DMS 273 treated with DMSO at 0.1 percent for 48 hours (cell line): ENCODE results near the gene KDM4E.

Experiments
- DNase-seq: peaks from one replicate; lab custom pipeline; 2025; lab: John Stamatoyannopoulos, UW

KDM4E gene

DNA sequence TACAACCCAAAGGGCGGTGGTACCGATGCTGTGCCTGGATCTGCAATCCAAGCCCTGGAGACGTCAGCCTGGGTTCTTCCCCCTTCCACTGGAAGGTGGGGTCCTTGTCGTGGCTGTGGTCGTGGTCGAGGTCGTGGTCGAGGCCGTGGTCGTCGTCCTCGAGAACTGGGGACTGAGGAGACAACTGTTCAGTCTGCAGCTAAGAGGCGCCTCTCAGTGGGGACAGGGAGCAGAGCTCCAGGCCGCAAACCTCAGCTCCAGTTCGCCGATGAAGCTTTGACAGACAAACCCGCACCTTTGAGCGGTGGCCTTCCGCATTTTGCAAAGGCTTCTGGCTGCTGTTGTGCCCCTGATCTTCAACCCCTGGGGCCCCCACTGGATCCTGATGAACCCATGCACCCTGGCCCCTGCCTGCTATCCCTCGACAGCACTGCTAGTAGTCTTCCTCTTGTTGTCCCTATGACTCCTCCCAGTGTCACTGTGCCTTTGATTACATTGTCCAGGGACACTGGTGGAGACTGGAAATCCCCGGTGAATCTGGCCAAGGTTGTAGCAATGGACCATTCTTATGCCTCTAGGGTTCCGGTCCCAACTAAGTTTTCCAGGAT is 25.6 kb downstream of the KDM4E start:
- no peak for DNase-seq

DNA sequence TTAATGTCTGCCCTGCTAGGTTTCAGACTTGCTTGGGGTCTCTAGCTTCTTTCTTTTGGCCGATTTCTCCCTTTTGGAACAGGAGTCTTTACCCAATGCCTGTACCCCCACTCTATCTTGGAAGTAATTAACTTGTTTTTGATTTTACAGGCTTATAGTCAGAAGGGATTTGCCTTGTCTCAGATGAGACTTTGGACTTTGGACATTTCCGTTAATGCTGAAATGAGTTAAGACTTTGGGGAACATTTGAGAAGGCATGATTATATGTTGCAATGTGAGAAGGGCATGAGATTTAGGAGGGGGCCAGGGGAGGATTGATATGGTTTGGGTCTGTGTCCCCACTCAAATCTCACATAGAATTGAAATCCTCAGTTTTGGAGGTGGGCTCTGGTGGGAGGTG is 29.3 kb downstream of the KDM4E start:
- no peak for DNase-seq

DNA sequence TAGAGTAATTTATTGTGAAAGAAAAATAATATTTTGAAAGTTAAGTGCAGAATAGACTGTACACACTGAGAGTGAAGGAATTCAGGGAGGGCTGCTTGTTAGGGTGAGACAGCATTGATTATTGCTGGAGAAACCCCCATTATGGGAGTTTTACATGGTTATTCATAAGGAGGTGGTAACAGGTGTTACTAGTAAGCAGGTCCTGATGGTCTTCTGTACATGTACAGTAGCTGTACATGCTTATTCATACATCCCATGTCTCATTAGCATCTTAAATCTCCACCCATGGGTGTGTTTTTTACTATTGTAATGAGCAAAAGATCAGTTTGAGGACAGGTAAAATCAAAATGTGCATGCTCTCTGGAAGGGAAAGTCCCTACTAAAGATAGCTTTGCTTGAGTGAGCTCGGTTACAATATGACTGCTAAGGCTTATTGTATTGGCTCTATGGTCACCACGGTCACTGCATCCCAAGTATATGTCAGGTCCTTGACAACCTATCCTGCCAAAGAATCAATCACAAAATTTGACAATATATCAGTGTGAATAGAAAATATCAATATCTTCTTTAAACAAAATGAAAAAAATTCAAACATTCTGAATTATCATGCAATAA is 30.3 kb downstream of the KDM4E start:
- DNase-seq = no peak

DNA sequence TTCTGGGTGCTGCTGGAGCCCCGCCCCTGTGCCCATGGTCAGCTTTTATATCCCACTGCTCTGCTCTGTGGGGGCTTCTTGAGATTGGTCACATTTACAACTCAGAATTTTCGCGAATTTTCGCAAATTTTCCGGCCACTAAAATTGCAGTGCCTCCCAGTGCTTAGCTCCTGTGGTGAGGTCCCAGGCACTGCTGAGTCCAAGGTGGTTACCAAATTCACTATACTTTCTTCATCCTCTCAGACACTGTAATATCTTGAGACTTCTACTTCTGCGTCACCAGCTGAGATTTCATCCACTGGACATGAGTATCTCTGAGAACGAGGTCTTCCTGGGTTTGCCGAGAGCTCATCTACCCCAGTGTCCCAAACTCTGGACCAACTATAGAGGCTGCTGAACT is 32.9 kb downstream of the KDM4E start:
- no peak for DNase-seq

DNA sequence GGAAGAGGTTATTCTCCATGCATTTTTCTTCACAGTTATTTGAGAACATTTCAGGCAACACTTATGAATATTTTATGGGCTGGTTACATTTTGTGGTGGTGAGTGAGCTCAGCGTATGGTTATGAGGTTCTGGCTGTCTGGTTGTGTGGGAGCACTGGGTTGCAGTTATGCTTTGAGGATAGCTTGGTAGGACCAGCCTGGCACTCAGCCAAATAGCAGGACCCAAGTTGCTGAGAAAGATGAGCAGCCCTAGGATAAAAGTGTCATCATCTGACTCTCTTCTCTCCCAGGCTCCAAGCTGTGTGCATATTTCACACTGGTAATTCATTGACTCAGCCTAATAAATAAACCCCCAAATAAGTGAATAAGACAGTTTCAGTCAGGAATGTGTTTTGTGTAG is 33.6 kb downstream of the KDM4E start:
- DNase-seq = no peak

DNA sequence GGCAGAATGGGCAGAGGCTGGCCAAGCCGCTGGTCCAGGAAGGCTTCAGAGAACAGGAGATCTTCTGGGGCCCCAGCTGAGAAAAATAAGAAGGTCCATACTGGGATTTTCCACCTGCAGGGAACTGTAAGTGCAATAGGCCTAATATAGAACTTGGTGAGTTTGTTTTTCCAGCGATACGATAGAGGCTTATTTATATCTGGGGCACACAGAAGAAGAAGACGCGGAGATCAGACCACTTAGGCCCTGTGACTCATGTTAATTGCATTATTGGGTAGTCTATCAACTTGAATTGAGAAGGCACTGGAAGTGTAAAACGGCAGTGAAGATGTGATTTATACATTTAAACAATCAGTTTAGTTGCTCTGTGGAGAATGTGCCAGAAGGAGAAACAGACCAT is 34.0 kb downstream of the KDM4E start:
- DNase-seq = no peak

DNA sequence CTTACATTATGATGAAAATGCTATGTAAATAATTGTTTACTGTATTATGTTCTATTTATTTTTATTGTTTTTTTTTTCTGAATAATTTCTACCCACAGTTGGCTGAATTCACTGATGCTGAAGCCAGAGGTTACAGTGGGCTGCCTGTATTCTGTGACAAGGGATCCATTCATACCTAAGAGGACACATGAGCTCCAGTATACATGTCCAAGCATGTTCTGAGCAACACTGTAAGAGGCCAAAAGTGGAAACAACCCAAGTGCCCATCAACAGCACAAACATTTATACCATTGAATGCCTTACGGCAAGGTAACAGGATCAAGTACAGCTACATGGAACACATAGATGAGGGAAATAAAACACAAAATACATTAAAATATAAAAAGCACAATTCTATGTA is 40.3 kb downstream of the KDM4E start:
- DNase-seq = no peak

DNA sequence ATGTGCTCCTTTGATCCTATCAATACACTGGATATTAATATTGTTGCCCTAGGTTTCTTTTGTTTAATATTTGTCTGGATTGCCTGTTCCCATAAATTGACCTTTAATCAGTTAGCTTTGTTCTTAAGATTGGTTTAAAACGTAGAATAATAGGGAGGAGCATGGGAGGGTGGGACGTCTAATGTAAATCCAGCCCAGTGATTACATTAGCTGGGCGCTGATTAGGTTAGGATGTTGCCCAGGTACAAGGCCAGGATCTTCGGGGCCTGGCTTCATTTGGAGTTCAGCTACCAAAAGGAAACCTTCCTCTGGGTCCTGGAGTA is 41.6 kb downstream of the KDM4E start, which contains the start of gene SRSF8:
Gene SRSF8 (plus strand): TSS at position 204 of the 323 bp plus-strand sequence. CDS start 308 bp downstream, outside the sequence.
- no peak for DNase-seq

DNA sequence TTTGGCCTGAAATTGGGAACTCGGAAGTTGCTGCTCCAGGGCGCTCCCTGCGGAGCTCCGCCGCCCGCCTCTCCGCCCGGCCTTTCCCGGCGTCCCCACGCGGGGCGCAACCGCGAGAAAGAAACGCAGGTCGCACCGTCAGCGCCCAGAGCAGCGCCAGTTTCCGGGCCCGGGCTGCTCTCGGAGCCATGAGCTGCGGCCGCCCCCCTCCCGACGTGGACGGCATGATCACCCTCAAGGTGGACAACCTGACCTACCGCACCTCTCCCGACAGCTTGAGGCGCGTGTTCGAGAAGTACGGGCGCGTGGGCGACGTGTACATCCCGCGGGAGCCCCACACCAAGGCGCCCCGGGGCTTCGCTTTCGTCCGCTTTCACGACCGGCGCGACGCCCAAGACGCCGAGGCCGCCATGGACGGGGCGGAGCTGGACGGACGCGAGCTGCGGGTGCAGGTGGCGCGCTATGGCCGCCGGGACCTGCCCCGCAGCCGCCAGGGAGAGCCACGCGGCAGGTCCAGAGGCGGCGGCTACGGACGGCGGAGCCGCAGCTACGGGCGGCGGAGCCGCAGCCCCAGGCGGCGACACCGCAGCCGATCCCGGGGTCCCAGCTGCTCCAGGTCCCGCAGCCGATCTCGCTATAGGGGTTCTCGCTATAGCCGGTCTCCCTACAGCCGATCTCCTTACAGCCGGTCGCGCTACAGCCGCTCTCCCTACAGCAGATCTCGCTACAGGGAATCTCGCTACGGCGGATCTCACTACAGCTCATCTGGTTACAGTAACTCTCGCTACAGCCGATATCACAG is 42.2 kb downstream of the KDM4E start:
- peak; percentile 47 for DNase-seq

DNA sequence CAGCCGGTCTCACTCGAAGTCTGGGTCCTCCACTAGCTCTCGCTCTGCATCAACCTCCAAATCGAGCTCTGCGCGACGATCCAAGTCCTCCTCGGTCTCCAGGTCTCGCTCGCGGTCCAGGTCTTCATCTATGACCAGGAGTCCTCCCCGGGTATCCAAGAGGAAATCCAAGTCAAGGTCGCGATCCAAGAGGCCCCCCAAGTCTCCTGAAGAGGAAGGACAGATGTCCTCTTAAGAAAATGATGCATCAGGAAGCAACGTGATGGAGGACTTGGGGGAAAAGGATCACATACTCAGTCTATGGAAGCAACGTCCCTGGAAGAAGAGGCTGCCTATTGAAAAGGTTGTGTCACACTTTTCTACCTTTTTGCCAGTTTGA is 42.8 kb downstream of the KDM4E start:
- peak; percentile 12 for DNase-seq

DNA sequence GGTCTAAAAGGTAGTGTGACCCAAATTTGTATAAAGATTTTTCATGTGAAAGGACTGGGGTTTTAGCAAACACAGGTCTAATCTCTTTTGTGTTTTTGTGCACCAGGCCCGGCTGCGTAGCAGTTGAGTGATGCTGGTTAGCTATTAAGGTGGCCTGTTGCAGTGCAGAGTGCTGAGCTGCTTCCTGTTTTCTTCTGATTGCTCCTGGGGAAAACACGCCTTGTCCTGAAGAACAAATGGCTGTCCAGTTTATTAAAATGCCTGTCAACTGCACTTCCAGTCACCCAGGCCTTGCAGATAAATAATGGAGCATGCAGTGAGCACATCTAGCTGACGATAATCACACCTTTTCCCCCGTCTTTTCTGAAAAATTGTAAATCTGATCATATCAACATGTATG is 43.5 kb downstream of the KDM4E start:
- peak; percentile 89 for DNase-seq

DNA sequence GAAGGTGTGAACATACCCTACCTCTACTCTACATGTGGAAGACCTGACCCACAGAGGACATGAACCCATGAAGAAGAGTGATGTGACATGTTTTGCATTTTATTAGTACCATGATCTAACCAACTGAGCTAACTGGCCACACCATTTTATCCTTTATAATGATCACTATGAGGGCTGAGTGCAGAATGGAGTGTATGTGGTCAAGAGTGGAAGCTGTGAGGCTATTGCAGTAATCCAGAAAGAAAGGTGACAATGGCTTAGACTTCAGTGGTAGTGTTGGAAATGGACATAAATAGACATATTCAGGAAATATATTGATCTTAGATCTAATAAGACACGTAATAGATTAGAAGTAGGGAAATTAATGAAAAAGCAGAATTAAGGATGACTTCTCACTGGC is 45.4 kb downstream of the KDM4E start:
- DNase-seq = no peak

DNA sequence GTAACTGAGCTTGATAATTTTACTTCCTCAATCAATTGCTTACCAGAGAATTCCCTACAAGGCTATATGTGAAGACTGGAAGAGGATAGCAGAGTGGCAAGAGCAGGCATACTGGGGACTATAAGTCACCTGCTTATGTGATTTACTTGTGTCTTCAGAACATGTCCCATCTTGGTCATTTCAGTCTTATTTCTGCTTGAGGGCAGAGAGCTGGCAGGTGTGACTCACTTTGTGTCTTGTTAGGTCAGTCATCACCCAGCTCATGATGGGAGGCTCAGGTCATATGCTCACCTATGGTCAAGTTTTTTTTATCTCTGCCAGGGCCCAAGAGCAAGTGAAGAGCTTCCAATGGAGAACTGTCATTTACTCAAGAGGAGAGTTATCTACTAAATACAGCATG is 47.9 kb downstream of the KDM4E start:
- no peak for DNase-seq

DNA sequence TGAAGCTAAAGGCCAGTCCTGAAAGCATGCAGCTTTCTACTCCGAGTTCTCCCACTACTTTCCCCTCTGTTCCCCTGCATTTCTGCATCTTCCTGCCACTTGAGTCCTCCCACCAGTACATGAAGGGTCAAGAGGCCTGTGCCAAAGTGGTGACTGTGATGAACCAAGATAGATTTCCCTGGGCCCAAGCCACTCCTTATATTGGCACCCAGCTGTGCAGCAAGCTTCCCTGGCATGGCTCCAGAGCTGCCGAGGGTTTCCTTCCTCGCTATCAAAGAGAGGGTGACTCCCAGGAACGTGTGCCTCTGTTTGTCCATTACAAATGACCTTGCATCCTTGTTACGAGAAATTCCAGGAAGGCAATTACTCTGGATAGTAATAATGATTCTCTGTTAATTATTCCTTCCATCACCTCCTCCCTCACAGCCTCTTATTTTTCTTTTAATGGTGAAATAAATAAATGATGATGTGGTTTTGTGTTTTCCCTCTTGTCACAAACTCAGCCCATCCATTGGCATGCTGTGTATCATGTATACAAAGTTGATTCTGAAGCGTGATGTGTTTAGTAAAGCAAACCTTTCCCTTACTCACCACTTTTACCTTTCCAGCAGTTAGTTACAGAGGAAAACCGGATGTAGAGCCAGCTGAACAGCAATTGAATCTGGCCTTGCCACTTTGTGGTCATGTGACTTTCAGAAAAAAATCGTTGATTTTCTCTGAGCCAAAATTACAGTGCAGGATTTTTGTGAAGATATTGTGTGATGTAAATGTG is 49.9 kb downstream of the KDM4E start:
- no peak for DNase-seq

DNA sequence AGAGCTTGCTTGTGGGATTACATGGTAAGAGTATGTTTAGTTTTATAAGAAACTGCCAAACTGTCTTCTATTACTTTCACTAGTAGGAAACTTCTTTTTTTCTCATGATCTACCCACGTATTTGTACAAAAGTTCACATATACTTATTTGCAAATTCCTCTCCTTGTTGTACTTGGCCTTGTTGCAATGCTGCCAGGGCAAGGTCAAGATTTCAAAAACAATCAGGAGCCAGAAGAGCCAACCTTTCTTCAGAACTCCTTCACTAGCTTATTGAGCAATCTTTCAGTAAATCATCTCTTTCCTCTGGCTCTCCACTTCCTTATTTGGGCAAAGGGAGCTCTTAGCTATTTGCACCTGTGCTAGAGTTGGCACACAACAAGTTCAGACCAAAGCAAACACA is 51.4 kb downstream of the KDM4E start:
- no peak for DNase-seq

DNA sequence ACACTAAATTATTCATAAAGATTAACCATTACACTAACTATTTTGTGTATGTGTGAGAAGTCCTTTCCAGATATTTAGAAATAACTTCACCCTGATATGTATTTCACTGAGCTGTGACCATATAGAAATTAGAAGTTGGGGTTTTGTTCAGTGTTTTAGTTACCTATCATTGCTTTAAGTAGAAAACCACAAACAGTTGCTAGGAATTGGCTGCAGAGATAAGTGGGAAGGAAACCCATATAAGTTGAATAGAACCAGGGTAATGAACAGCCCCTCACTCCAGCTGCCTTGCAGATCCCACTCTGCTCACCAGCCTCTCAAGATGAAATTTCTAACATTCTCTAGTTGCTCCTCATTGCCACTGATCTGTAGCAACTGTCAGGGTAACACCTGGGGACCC is 51.9 kb downstream of the KDM4E start:
- DNase-seq = no peak
